GM19438 (cell line): ENCODE measurements around the gene GTF2F2.

Experiments used
- ATAC-seq: cut with Tn5 transposase; IDR thresholded peaks from one replicate; pipeline ENCODE4 v1.9.1; 2021; ENCODE audit warnings: low read depth; ENCODE audit not compliant: unreplicated experiment

Gene GTF2F2

DNA sequence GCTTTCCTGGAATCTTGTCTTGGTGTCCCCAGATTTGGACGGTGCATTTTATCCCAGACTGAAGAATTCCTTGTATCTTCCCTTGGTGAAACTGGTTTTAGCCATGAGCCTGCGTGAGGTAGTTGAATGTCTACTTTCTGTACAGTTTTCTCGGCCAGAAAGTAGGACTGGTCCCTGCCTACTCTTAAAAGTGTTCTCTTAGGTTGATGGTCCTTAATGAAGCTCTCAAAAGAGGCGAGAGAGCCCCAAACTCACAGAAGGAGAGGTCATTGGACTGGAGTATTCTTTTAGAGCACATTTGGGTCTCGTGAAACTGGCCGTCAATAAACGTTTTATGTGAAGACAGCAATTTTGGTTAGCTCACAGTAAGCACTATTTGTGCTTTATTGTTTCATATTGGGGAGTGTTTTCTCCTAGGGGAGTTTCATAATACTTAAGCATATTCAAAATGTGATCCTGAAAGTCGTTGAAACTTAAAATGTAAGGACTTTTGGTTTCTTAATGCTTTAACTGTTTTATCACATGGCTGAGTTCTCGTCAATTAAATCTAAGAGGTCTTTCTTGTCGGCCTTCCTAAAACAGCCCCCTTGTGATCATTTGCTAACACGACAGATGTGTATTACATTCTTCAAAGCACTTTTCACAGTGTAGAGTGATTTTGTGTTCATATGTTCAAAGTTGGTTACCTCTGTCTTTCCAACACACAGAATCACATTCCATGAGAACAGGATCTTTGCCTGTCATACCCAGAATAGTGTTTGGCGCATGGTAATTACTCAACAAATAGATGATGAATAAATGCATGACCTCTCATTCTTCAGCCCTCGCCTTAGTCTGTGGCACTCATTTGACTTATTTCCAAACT, 889 bp downstream of the GTF2F2 start:
- no peak for ATAC-seq

DNA sequence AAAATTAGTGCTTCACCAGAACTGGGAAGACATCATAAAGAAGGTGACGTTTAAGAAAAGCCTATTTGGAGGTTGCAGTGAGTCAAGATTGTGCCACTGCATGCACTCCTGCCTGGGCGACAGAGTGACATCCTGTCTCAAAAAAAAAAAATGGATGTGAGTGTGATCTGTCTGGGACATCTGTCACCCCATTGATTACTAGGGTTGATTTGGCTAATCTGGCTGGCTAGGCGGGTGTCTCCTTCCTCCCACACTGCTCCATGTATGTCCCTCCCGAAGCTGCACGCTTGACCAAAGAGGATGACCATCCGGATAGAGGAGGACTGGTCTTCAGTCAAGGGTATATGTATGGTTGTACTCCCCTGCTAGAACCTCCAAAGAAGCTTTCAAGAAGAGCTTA, 2.6 kb downstream of the GTF2F2 start:
- no peak for ATAC-seq

DNA sequence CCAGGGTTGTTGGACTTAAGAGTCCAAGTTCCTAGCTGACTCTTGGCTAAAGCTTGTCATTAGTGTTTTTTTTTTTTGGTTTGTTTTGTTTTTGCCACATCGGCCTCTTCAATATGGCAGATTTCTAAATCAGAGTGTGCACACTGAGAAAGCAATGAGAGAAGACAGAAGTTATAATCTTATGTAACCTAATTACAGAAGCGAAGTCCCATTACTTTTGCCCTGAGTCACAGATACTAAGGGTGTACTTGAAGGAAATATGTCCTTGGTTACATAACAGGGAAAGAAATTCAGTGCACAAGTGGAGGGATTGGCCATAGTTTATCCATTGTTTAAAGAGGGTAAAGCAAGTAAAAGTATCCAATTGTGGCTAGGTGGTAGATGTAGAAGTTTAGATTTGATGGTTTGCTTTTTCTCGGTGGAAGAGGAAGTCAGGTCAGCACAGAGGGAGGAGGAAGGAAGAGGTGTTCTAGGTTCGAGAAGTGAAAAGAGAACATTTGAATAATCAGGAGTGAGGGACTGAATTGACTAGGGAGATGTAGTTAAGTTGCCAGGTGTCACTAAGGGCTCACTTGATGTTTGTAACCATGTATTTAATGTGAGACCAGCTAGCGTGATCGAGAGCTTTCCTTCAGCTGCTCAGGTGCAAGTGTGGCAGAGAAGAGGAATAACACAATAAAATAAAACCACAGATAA, 12.2 kb downstream of the GTF2F2 start:
- peak; percentile 94 for ATAC-seq

DNA sequence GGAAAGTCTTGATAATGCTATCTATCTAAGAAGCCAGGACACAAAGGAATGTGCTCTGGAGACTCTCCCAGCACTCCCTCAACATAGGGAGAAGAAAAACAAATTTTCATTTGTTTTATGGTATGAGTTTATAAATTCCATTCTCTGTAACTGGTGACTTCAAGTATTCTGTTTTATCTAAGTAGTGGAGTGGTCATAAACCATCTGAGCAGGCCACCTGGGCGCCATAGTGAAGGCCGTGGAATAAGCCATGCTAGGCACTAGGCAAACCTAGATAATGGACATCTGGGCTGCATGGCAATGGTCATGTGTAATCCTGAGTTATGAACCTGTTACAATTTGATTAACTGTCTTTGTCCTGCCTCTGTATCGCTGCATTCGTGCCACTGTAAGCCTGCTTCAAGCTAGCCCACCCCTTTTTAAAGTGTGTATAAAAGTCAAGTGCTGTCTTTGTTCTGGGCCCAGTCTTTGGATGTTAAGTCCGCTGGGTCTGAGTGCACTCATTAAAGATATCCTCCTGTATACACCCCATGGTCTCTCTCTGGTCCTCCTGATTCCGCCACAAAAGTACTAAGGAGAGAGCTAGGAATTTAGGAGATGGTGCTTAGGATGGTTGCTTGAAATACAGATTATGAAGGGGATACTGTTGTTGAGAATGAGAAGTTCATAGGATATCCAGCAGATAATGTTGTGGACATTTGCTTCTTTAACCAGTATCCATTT, 13.2 kb downstream of the GTF2F2 start:
- no peak for ATAC-seq

DNA sequence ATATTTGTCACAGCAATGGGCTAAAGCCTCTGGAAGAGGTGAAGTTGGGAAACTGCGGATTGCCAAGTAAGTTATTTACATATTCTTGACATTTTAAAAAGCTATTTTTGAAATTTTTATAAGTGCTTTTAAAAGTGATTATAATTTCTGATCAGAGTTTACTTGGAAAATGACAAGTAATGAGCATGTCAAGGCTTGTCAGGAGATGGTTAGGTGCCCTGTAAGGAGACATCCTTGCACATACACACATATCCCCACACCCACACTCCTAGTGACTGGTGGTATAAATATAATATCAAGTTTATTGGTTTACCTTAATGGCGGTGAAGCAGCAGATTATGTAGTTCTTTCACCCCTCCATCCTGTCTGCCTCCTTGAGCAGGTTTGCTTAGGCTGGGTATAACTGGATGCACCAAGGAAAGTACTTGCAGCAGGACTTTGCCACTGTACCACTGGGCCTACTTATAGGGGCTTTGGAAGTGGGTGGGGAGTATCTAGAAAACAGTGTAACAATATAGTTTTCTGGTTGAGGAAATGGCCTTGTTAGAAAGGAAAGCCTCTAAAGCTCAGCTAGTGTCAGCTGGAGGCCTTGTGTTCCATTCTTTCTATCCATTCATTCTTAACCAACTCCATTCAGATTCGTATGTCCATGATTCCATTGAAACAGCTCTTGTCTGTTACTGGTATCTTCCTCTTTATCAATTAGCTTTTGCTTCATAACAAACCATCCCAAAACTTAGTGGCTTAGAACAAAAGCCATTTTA, 16.6 kb downstream of the GTF2F2 start:
- no peak for ATAC-seq

DNA sequence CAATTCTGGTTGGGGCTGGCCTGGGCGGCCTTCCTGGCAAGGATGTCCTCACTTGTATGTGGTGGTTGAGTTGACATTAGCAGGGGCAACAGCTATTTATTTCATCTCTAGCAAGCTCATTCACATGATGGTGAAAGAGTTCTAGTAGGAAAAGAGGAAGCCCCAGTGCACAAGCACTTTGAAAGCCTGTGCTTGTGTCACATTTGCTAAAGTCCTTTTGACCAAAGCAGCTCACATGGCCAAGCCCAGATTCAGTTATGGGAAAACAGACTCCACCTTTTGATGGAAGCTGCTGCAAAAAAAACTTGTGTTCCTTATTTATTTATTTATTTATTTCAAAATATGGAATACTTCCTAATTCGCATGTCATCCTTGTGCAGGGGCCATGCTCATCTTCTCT, 17.2 kb downstream of the GTF2F2 start:
- no peak for ATAC-seq

DNA sequence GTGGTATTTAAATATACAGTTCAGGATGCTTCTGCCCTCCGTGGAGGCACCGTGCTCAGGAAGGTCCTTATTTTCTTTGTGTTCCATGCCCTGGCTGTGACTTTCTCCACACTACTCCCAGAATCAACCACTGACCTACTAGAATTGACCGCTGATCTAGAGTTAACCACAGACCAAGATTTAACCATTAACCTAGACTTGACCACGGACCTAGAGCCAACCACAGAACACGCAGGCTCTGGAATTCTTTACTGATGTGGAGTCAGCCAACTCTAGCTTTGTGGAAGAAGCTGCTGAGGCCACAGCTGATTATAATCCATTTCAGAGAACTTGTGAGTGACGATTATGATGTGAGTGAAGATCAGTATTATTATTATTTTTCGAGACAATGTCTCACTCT, 18.0 kb downstream of the GTF2F2 start:
- no peak for ATAC-seq

DNA sequence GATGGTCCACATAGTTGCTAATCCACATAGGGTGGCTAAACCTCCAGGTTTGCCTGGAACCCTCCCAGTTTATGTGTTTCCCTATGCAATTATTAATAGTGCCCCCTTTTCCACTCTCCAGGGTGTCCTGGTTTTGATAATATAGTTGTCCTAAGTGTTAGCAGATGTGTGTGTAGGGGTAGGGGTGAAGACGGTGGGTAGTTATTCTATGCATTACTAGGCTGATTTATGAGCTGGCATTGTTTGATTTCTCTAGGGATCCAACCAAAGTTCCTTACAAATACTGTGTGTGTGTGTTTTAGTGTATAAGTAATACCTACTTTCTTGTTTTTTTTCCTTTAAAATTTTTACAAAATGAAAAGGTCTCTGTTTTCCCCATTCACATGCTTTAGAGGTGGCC, 21.1 kb downstream of the GTF2F2 start:
- no peak for ATAC-seq

DNA sequence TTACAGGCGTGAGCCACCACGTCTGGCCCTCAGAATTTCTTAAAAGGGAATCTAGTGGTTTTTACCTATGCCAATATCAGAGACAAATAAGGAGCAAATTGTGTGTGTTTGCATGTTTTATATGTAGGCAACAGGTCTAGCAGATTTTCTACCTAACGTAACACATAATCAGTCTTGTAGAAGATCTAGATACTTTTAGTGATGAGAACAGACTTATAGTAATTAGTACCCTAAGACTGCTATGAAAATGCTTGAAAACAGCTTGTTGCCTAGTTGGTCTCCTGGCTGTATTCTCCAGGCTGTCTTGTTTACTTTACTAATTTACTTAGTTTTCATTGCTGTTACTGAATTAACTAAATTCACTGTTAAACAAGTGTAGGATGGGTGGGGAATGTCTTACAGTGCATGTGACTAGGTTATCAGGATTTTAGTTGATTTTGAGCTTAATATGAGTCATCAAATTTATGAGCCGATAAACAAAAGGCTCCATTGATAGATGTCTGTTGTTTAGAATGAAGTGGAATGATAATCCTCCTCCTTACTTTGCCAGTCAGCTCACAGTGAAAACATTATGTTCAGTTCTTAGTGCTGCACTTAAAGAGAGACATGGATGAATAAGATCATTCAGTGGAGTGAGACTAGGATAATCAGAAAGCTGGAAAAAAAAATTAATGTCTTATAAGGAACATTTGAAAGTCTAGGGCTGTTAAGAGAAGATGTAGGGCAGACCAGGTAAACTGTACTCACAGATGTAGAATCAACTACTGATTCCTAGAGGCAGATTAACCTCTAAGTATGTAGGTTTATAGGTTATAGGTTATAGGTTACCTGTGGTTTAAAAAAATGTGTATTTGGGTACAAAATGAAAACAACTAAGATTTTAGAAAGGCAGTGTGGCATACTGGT, 22.4 kb downstream of the GTF2F2 start:
- ATAC-seq = no peak

DNA sequence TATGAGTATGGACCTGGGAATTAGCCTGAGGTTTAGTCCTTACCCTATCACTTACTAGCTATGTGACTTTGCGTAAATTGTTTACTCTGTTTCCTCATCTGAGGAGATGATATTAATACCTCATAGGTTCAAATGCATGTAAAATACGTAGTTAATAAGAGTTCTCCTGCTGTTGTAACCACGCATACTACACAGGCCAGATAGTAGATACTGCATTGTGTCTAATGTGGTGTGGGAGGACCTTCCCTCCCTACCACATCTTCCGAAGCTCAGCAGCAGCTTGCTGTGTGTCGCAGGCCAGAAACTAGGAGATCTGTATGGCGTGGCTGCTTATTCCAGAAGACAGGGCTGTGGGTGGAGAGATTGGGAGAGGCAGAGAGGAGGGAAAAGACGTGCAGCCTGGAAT, 23.0 kb downstream of the GTF2F2 start:
- ATAC-seq = no peak

DNA sequence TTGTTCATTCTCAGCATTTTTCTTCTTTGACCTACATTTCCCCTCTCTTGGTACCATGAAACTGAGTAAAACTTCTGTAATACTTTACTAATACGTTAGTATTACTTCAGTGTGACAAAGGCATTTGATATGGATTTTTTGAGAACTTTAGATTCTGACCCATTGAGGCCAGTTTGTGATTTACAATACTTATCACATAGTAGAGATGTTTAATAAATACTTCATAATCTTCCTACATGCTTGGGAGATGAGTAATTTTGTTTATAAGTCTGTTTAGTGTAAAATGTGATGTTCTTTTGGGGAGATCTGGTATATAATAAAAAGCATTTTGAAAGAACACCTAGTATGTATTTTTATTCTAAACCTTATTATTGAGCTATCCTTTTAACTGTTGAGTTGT, 29.7 kb downstream of the GTF2F2 start:
- no peak for ATAC-seq

DNA sequence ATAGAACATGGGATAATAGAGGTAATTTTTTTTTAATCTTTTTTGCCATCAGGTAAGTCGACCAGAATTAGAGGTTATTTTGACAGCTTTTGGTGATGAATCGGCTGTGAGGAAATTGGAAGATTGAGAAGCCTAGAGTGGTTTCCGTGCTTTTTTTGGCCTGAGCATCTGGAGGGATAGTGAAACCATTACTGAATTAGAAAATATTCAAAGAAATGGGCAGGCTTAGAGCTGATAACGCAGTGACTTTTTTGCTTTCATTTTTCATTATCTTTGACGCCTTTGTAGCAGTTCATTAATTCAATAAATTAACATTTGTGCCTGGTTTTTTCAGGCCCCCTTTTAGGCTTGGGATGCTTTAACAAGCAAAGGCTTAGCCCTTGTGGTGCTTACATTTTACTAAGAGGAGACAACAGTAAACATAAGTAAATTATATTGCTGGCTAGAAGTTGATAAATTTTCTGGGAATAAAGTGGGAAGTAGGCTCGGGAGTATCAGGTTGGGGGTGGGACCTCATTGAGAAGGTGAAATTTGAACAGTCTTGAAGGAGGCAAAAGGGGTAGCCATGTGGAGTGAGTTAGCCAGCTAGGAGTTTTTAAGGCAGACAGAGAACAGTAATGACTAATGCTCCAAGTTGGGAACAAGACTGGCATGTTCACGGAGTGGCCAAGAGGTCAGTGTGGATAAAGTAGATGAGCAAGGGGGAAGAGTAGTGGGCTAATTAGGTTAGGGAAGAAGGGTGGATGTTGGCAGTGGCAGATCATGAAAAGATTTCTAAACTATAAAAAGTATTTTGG, 36.5 kb downstream of the GTF2F2 start:
- no peak for ATAC-seq

DNA sequence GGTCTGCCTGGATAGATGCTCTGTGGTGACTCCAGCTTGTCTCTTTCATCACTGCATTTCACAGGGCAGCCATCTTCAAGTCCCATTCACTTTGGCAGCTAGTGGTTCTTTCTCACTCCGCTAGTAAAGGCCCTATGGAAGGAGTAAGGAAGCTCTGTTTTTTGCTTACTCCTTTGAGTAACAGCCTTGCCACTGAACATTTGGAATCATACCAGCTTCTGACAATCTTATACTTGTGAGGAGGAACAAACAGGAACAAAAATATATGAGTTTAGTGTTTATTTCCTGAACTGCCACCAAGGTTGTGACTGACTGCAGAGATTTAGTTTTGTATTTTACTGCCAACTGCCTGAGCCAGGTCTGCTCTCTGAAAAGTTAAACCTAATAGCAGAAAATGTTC, 41.9 kb downstream of the GTF2F2 start:
- no peak for ATAC-seq

DNA sequence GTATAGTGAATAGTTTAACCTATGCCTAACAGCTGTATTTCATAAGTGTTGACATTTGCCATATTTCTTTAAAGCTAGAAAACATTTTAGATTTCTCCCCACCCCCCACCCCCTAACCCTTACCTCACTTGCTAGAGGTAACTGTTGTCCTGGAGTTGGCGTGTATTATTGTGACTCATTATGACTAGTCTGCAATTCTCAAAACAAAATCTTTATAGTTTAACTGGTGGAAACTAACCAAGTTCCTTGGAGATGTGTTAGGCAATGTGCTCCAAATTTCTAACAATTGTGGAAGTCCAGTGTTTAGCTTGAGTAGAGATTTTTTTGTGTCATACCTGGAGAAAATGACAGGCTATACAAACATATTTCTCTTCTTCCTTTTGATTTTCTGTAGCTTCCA, 42.5 kb downstream of the GTF2F2 start:
- ATAC-seq = no peak

DNA sequence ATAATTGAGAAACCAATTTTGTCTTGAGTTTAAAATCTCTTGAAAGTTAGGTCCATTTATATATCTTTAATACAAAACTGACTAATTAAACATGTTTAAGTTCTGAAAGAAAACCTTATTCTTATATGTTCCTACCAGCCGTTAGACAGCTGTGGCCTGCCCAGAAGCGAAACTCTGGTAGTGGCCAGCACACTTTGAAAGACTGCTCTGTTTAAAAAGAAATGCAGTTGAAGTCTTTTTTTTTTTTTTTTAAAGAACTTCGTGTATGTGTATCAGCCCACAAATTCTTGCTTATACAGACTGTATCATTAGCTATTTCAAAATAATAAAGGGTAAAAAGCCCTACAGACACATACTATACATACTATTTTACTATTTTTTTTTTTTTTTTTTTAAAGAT, 46.5 kb downstream of the GTF2F2 start:
- ATAC-seq = no peak

DNA sequence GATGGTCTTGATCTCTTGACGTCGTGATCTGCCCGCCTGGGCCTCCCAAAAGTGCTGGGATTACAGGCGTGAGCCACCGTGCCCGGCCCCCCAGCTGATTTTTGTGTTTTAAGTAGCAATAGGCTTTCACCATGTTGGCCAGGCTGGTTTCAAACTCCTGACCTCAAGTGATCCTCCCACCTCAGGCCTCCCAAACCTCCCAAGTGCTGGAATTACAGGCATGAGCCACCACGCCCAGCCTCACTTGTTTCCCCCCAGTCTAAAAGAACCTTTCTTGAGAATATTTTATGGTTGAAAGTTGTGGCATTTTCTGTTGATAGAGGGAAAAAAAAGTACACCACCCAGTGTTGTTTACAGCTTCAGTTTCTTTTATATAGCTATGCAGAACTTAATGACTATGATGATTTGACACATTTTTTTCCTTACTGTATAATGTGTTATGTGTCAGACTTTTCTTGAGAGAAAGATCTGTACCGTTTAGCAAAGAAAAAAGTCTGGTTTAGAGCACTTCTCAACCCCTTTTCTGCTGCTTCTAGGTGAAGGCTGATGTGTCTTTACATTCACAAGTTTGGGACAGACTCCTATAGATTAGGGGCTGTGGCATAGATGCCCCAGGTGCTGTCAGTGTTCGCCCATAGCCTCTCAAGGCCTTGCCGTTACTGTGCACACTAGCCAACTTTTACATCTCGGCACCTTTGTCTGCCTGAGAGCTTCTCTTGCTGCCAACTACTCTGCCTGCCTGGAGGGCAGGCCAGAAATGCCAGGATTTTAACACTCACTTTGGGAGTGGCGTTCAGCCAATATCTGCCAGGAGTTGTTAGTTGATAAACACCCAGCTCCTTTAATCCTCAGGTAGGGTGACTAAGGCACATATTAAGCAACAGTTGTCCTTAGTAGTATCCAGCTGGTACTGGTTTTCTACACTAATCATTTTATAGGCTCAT, 47.6 kb downstream of the GTF2F2 start:
- ATAC-seq = no peak

DNA sequence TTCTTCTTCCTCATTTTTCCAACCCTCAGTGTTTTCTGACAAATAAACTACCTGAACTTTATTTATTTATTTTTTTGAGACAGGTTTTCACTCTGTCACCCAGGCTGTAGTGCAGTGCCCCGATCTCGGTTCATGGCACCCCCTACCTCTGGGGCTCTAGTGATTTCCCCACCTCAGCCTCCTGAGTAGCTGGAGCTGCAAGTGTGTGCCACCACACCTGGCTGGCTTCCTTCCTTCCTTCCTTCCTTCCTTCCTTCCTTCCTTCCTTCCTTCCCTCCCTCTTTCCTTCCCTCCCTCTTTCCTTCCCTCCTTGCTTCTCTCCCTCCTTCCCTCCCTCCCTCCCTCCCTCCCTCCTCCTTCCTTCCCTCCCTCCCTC, 48.2 kb downstream of the GTF2F2 start:
- no peak for ATAC-seq

DNA sequence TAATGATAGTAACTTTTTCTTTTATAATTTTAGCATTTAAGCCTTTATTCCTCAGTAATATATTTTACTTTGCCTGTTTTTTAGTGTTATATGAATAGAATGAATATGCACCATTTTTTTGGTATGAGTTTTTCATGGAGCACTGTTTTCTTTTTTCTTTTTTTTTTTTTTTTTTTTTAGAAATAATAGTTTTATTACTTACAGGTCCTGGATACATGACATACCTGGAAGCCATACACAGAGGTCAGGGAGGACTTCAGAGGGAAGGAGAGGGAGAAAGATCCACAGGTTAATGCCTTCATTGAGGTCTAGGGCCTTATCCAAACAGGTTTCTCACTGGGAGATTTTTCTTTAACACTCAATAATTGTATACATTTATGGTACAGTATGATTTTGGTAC, 54.2 kb downstream of the GTF2F2 start:
- ATAC-seq = no peak
